IMR-90 (cell line): ENCODE measurements around the gene RANBP3. TPM values are rescaled to one million over a fixed set of nuclear protein-coding genes. Genes with fewer than 3 reads are reported as not detected.
A peak's percentile ranks its signal among the peaks of the same experiment; 100 is the strongest.

Source experiments
- ATAC-seq: fragments of 200-7000 bp; cut with Tn5 transposase; 2 replicates; pipeline ENCODE4 v1.9.1; 2020; ENCODE audit warnings: low read depth, mild to moderate bottlenecking, moderate library complexity
- BruUV-seq: library from RNA; stranded (reverse); fragments of 400-500 nt; replicated peaks from 2 replicates; lab custom pipeline; 2021; lab: Mats Ljungman, UMichigan
- CTCF ChIA-PET: fragments of 300-600 bp; formaldehyde crosslinking; extraction: SDS; loops from one replicate; lab custom pipeline; 2021; ENCODE audit warnings: antibody characterized with exemption; lab: Yijun Ruan, JAX
- POLR2A ChIA-PET: fragments of 300-600 bp; sonication (Branson Sonifier 250); formaldehyde crosslinking; loops from one replicate; lab custom pipeline; 2022; ENCODE audit warnings: antibody characterized with exemption; ENCODE audit not compliant: unreplicated experiment; lab: Charles Lee
- DNase-seq: peaks from one replicate; pipeline ENCODE4 v3.0.0; 2013
- H2AFZ ChIP-seq: replicated peaks from 2 replicates; pipeline ENCODE3; 2013; ENCODE audit warnings: low read length, mild to moderate bottlenecking; ENCODE audit not compliant: poor library complexity
- H2AK5ac ChIP-seq: 2 replicates; pipeline ENCODE4 v1.6.1; 2013; ENCODE audit warnings: low read depth, low read length, inconsistent platforms
- H2AK9ac ChIP-seq: replicated peaks from 2 replicates; pipeline ENCODE3; 2013; ENCODE audit warnings: mild to moderate bottlenecking, low read depth, low read length, moderate library complexity; ENCODE audit not compliant: poor library complexity
- H2BK120ac ChIP-seq: 2 replicates; pipeline ENCODE4 v1.6.1; 2013; ENCODE audit warnings: low read depth, low read length, inconsistent platforms
- H2BK15ac ChIP-seq: 3 replicates; pipeline ENCODE4 v1.6.1; 2013; ENCODE audit warnings: low read depth, low read length, inconsistent platforms
- H2BK20ac ChIP-seq: 2 replicates; pipeline ENCODE4 v1.6.1; 2013; ENCODE audit warnings: low read depth, mild to moderate bottlenecking, inconsistent platforms, low read length, moderate library complexity
- H2BK5ac ChIP-seq: 2 replicates; pipeline ENCODE4 v1.6.1; 2013; ENCODE audit warnings: mild to moderate bottlenecking, low read depth, low read length, inconsistent platforms; ENCODE audit not compliant: poor library complexity, severe bottlenecking
- H3K14ac ChIP-seq: replicated peaks from 2 replicates; pipeline ENCODE4 v1.6.1; 2013; ENCODE audit warnings: low read depth, low read length, inconsistent platforms
- H3K18ac ChIP-seq: 2 replicates; pipeline ENCODE4 v1.6.1; 2013; ENCODE audit warnings: low read depth, low read length, control low read depth
- H3K23ac ChIP-seq: 2 replicates; pipeline ENCODE4 v1.6.1; 2013; ENCODE audit warnings: low read depth, low read length, inconsistent platforms
- H3K27ac ChIP-seq: 2 replicates; pipeline ENCODE4 v1.5.1; 2013; ENCODE audit warnings: mild to moderate bottlenecking, control low read depth, low read length; ENCODE audit not compliant: insufficient read depth
- H3K27me3 ChIP-seq: 2 replicates; pipeline ENCODE4 v1.6.1; 2013; ENCODE audit warnings: low read length; ENCODE audit not compliant: control insufficient read depth, insufficient read depth
- H3K36me3 ChIP-seq: 2 replicates; pipeline ENCODE4 v1.6.1; 2013; ENCODE audit warnings: low read length, mixed read lengths; ENCODE audit not compliant: control insufficient read depth, insufficient read depth
- H3K4ac ChIP-seq: 2 replicates; pipeline ENCODE4 v1.6.1; 2013; ENCODE audit warnings: low read depth, low read length, inconsistent platforms
- H3K4me1 ChIP-seq: 2 replicates; pipeline ENCODE4 v1.6.1; 2013; ENCODE audit warnings: low read length, mixed read lengths; ENCODE audit not compliant: control insufficient read depth, insufficient read depth
- H3K4me2 ChIP-seq: 2 replicates; pipeline ENCODE4 v1.6.1; 2013; ENCODE audit warnings: low read depth, mild to moderate bottlenecking, control low read depth, low read length, moderate library complexity
- H3K4me3 ChIP-seq: 2 replicates; pipeline ENCODE4 v1.5.1; 2013; ENCODE audit warnings: low read depth, mild to moderate bottlenecking, control low read depth, low read length, moderate library complexity; ENCODE audit not compliant: insufficient read depth
- H3K56ac ChIP-seq: 2 replicates; pipeline ENCODE4 v1.6.1; 2013; ENCODE audit warnings: low read length, inconsistent platforms; ENCODE audit not compliant: insufficient read depth; ENCODE audit errors: extremely low read depth
- H3K79me1 ChIP-seq, 2 experiments: 2 replicates each; pipeline ENCODE4 v1.6.1; 2013; ENCODE audit warnings: low read length in 2 of 2, inconsistent platforms in 1 of 2, low read depth in 1 of 2
- H3K9ac ChIP-seq: 2 replicates; pipeline ENCODE4 v1.6.1; 2013; ENCODE audit warnings: low read depth, low read length, control low read depth
- H3K9me1 ChIP-seq: 2 replicates; pipeline ENCODE4 v1.6.1; 2013; ENCODE audit warnings: low read length, inconsistent platforms; ENCODE audit not compliant: insufficient read depth
- H3K9me3 ChIP-seq: 2 replicates; pipeline ENCODE4 v1.6.1; 2013; ENCODE audit warnings: low read length; ENCODE audit not compliant: control insufficient read depth, insufficient read depth
- H4K20me1 ChIP-seq: 2 replicates; pipeline ENCODE4 v1.6.1; 2013; ENCODE audit warnings: low read length, inconsistent platforms; ENCODE audit not compliant: insufficient read depth
- H4K5ac ChIP-seq: 2 replicates; pipeline ENCODE4 v1.6.1; 2013; ENCODE audit warnings: mild to moderate bottlenecking, low read depth, low read length, control low read depth
- H4K8ac ChIP-seq, 2 experiments: 2 replicates each; pipeline ENCODE4 v1.6.1; 2013; ENCODE audit warnings: low read depth in 2 of 2, low read length in 2 of 2, control low read depth in 1 of 2, inconsistent platforms in 1 of 2
- H4K91ac ChIP-seq: 2 replicates; pipeline ENCODE4 v1.6.1; 2013; ENCODE audit warnings: low read depth, low read length, inconsistent platforms; ENCODE audit not compliant: insufficient read depth
- RAD21 ChIP-seq: IDR thresholded peaks from 2 replicates; pipeline ENCODE4 v1.6.1; 2012; ENCODE audit warnings: low read length, improper control_type of control experiment
- RCOR1 ChIP-seq: IDR thresholded peaks from 2 replicates; pipeline ENCODE4 v1.6.1; 2012; ENCODE audit warnings: mild to moderate bottlenecking, low read length, improper control_type of control experiment; ENCODE audit not compliant: insufficient replicate concordance
- WGBS, 2 experiments: methylation state at CpG; one replicate each; pipeline versions ENCODE4 v1.1.5 to v1.1.7; 2013; ENCODE audit warnings: missing lambda C conversion rate in 2 of 2; ENCODE audit not compliant: insufficient read length in 1 of 2; ENCODE audit errors: extremely low coverage in 2 of 2; 5-methylcytosine and 5-hydroxymethylcytosine counted together
- dilution Hi-C: fragments of 300-500 bp; cut with HindIII; formaldehyde crosslinking; loops from one replicate; pipeline ENCODE4 v1.14.3; 2018; ENCODE audit warnings: low sequenced_read_pairs; ENCODE audit not compliant: unreplicated experiment
- in situ Hi-C: fragments of 300-500 bp; cut with MboI; formaldehyde crosslinking; loops from 3 replicates; pipeline ENCODE4 v1.14.3; 2019; ENCODE audit warnings: low sequenced_read_pairs, inconsistent platforms, mixed read lengths
- intact Hi-C: fragments of 100-400 bp; cut with micrococcal nuclease; formaldehyde crosslinking; loops from 2 replicates; pipeline ENCODE4 v1.10.0; 2022
- polyA plus RNA-seq, 3 experiments: library from polyadenylated mRNA; depleted of rRNA; stranded (reverse); fragments of >200 nt; gene quantifications; 2 replicates each; pipeline ENCODE4 v1.2.3, GENCODE V29; 2012; ENCODE audit warnings: low replicate concordance in 1 of 3
- total RNA-seq: library from RNA; depleted of rRNA; stranded (reverse); fragments of >200 nt; gene quantifications from 2 replicates; pipeline ENCODE4 v1.2.3, GENCODE V29; 2012

RANBP3 gene
- total and polyA plus RNA-seq, 2 of the 4 experiments (the other 2 are of a cell fraction): 42.5 to 111 TPM

DNA sequence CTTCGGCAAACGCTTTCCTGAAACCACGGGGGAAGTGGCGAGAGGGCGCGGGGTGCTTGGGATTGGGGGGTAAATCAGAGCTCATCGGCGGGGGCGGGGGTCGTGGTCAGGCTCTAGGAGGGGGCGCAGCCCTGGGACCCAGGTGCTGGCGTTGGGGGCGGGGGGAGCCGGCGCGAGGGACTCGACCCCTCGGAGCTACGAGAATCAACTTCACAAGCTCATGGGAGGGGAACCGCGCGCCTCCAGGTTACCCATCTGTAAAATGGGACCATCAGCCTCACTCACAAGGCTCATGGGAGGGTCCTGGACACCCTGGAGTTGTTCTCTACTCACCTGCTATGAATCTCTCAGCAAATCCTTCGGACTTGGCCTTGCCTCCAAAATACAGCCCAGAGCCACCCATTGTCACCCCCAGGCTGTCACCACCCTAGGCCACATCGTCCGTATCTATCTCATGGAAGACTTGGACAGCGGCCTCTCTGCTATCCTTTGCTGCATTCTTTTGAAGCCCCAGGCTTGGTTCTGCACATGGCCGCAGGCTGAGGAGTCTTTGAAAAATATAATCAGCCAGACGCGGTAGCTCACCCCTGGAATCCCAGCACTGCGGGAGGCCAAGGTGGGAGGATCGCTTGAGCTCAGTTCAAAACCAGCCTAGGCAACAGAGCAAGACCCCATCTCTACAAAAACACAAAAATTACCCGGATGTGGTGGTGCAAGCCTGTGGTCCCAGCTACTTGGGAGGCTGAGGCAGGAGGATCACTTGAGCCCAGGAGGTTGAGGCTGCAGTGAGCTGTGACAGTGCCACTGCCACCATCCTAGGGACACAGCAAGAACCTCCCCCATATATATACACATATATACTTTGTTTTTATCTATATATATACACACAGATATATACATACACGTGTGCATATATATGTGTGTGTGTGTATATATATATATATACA is 939 bp upstream of the RANBP3 start:
- in situ Hi-C loops: no loop called here
- peak overlapping the region; percentile 22; the same call in 1 of the 2 replicates for H3K18ac ChIP-seq
- H4K91ac ChIP-seq: peak overlapping the region; percentile 66; the same call in 1 of the 2 replicates
- peak overlapping the region; percentile 76 for H3K9ac ChIP-seq
- WGBS, 2 experiments: 80% methylated on average over 2 of the region's 33 CpGs; no CpG with 5 or more reads in 1 of the 2 experiments
- peak overlapping the region; percentile 48 for H3K27ac ChIP-seq
- H3K56ac ChIP-seq: no peak overlapping the region
- BruUV-seq: no TSS peak
- H3K9me3 ChIP-seq: no peaks in the 10 kb centered on the region
- peak overlapping the region; percentile 59 for H2BK5ac ChIP-seq
- peak overlapping the region; percentile 98 for H3K14ac ChIP-seq
- intact Hi-C loops: no loop called here
- dilution Hi-C loops: no loop called here
- H3K4me3 ChIP-seq: peak overlapping the region; percentile 55
- H3K4ac ChIP-seq: peak overlapping the region; percentile 87
- H2BK20ac ChIP-seq: no peak overlapping the region
- H3K23ac ChIP-seq: peak overlapping the region; percentile 85; the same call in 1 of the 2 replicates
- peaks cover 25% of the 10 kb centered on the region for H3K9me1 ChIP-seq
- peak overlapping the region; percentile 51 to 85 for H4K8ac ChIP-seq
- peak overlapping the region; percentile 41 for H4K5ac ChIP-seq
- POLR2A ChIA-PET: no interaction called here
- H3K36me3 ChIP-seq: peaks cover 8% of the 10 kb centered on the region; the same call in 1 of the 2 replicates
- H2AFZ ChIP-seq: peak overlapping the region; percentile 99
- H3K4me1 ChIP-seq: peaks cover 19% of the 10 kb centered on the region
- peak overlapping the region; percentile 66 for H2AK5ac ChIP-seq
- peaks cover 15 to 48% of the 10 kb centered on the region in 2 experiments for H3K79me1 ChIP-seq
- peak overlapping the region; percentile 60; the same call in 1 of the 2 replicates for H2BK120ac ChIP-seq
- CTCF ChIA-PET: interaction anchor here (1.6 to 1.8 kb wide), 2 partner anchors 44 to 175 kb away, joined by 4 to 5 read pairs; partner anchors contain the start of gene NRTN
- TF ChIP-seq RCOR1 (no peak), RAD21 (no peak)
- peaks cover 30% of the 10 kb centered on the region for H4K20me1 ChIP-seq
- DNase-seq: no peak
- ATAC-seq: no peak
- 0 out of 3 replicates have a peak overlapping the region, but pooled peaks have one; percentile 33 for H2BK15ac ChIP-seq
- no peaks in the 10 kb centered on the region for H3K27me3 ChIP-seq
- H2AK9ac ChIP-seq: peak overlapping the region; percentile 99
- peak overlapping the region; percentile 64 for H3K4me2 ChIP-seq
